ENCODE data around the gene ATMIN.

The ATMIN gene

GRCh38 chr16:81088836-81089235, 53.2 kb downstream of the ATMIN start:
- Histone ChIP-seq H4K8ac (ENCODE audit: low read depth, low read length) (no peak overlapping the region), H2BK12ac (ENCODE audit: low read length) (no peak overlapping the region), H3K4me1 (ENCODE audit: control insufficient read depth in 1 of 2, insufficient read depth in 2 of 2, low read length in 2 of 2) (peaks cover 0 to 2% of the 10 kb centered on the region in 2 experiments), H2BK120ac (ENCODE audit: insufficient read depth, low read length, poor library complexity) (no peak overlapping the region), H3K9ac (ENCODE audit: low read length) (no peak overlapping the region), H3K4ac (ENCODE audit: low read depth, low read length) (no peak overlapping the region), H3K79me2 (ENCODE audit: control insufficient read depth, insufficient read depth, low read length, poor library complexity) (peaks cover 2% of the 10 kb centered on the region), H4K91ac (ENCODE audit: low read depth, low read length) (no peak overlapping the region), H3K23ac (ENCODE audit: low read length) (no peak overlapping the region), H3K4me3 (ENCODE audit: low read depth, low read length) (no peak overlapping the region), H3K14ac (ENCODE audit: low read length) (no peak overlapping the region), H3K18ac (ENCODE audit: low read length) (no peak overlapping the region), H2AK5ac (ENCODE audit: low read length) (no peak overlapping the region), H3K4me2 (ENCODE audit: low read length) (no peak overlapping the region), H2AFZ (ENCODE audit: insufficient read depth, low read length, poor library complexity) (no peak overlapping the region), H2BK5ac (ENCODE audit: low read depth, low read length, poor library complexity) (no peak overlapping the region), H3K27me3 (ENCODE audit: insufficient read depth, low read length) (no peaks in the 10 kb centered on the region), H4K12ac (ENCODE audit: low read depth, low read length) (no peak overlapping the region), H3K79me1 (ENCODE audit: low read length) (no peaks in the 10 kb centered on the region), H3K36me3 (ENCODE audit: control insufficient read depth in 1 of 2, insufficient read depth in 2 of 2, low read length in 2 of 2) (peaks cover 5 to 12% of the 10 kb centered on the region in 2 experiments), H3K27ac (ENCODE audit: low read depth, low read length) (no peak overlapping the region), H3K9me3 (ENCODE audit: insufficient read depth, low read depth, low read length) (no peaks in the 10 kb centered on the region)
- DNase-seq: peak; percentile 56 to 84
- no CpG with 5 or more reads among the region's 5 CpGs for WGBS (ENCODE audit: extremely low coverage, insufficient coverage, insufficient read length)

- H4K91ac ChIP-seq (ENCODE audit: low read depth, low read length): no peak overlapping the region
- H2BK12ac ChIP-seq (ENCODE audit: low read length): no peak overlapping the region
- DNase-seq: peak; percentile 80 to 82
- H4K12ac ChIP-seq (ENCODE audit: low read depth, low read length): no peak overlapping the region
- H3K4ac ChIP-seq (ENCODE audit: low read depth, low read length): peak overlapping the region; percentile 71
- no peak overlapping the region for H3K4me3 ChIP-seq (ENCODE audit: low read depth, low read length)
- no peak overlapping the region for H2AK5ac ChIP-seq (ENCODE audit: low read length)
- no peaks in the 10 kb centered on the region for H3K9me3 ChIP-seq (ENCODE audit: insufficient read depth, low read depth, low read length)
- H3K18ac ChIP-seq (ENCODE audit: low read length): no peak overlapping the region
- H3K4me1 ChIP-seq (ENCODE audit: control insufficient read depth in 1 of 2, insufficient read depth in 2 of 2, low read length in 2 of 2): peaks cover 5 to 8% of the 10 kb centered on the region in 2 experiments
- H3K23ac ChIP-seq (ENCODE audit: low read length): no peak overlapping the region
- no peak overlapping the region for H3K27ac ChIP-seq (ENCODE audit: low read depth, low read length)
- no peak overlapping the region for H3K14ac ChIP-seq (ENCODE audit: low read length)
- H3K36me3 ChIP-seq (ENCODE audit: control insufficient read depth in 1 of 2, insufficient read depth in 2 of 2, low read length in 2 of 2): peaks cover 0 to 4% of the 10 kb centered on the region in 2 experiments
- no peak overlapping the region for H2AFZ ChIP-seq (ENCODE audit: insufficient read depth, low read length, poor library complexity)
- no peak overlapping the region for H3K9ac ChIP-seq (ENCODE audit: low read length)
- WGBS (ENCODE audit: extremely low coverage, insufficient coverage, insufficient read length): no CpG with 5 or more reads among the region's 21 CpGs
- H3K79me1 ChIP-seq (ENCODE audit: low read length): peaks cover 3% of the 10 kb centered on the region
- peak overlapping the region; percentile 40 for H3K4me2 ChIP-seq (ENCODE audit: low read length)
- peaks cover 6% of the 10 kb centered on the region for H3K79me2 ChIP-seq (ENCODE audit: control insufficient read depth, insufficient read depth, low read length, poor library complexity)
- no peak overlapping the region for H2BK120ac ChIP-seq (ENCODE audit: insufficient read depth, low read length, poor library complexity)
- H4K8ac ChIP-seq (ENCODE audit: low read depth, low read length): no peak overlapping the region
- H2BK5ac ChIP-seq (ENCODE audit: low read depth, low read length, poor library complexity): no peak overlapping the region
- H3K27me3 ChIP-seq (ENCODE audit: insufficient read depth, low read length): no peaks in the 10 kb centered on the region
Observed at GRCh38 chr16:81094771-81095251, 59.2 kb downstream of the ATMIN start.

DNA sequence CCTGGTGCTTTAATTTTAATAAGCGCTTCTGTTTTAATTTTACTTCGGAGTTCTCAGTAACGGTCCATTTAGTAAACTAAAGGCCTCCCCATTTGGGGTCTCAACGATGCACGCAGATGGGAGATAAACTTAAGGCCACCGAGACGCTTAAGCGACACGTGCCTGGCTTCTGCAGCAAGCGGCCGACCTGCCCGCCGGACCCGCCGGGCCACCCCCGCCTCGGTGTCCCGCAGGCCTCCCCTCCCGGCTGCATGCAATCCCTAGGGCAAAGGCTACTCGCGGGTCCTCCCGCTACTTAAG, 60.0 kb downstream of the ATMIN start:
- Histone ChIP-seq H2AFZ (ENCODE audit: insufficient read depth, low read length, poor library complexity) (peak overlapping the region; percentile 77), H3K79me1 (ENCODE audit: low read length) (peaks cover 3% of the 10 kb centered on the region), H3K23ac (ENCODE audit: low read length) (no peak overlapping the region), H3K18ac (ENCODE audit: low read length) (peak overlapping the region; percentile 74), H4K12ac (ENCODE audit: low read depth, low read length) (no peak overlapping the region), H3K9me3 (ENCODE audit: insufficient read depth, low read depth, low read length) (no peaks in the 10 kb centered on the region), H2BK120ac (ENCODE audit: insufficient read depth, low read length, poor library complexity) (peak overlapping the region; percentile 60), H2BK12ac (ENCODE audit: low read length) (no peak overlapping the region), H3K4me3 (ENCODE audit: low read depth, low read length) (peak overlapping the region; percentile 95), H3K9ac (ENCODE audit: low read length) (peak overlapping the region; percentile 90), H3K79me2 (ENCODE audit: control insufficient read depth, insufficient read depth, low read length, poor library complexity) (peaks cover 6% of the 10 kb centered on the region), H4K91ac (ENCODE audit: low read depth, low read length) (peak overlapping the region; percentile 72), H3K27ac (ENCODE audit: low read depth, low read length) (peak overlapping the region; percentile 57), H3K4me2 (ENCODE audit: low read length) (peak overlapping the region; percentile 97), H2AK5ac (ENCODE audit: low read length) (peak overlapping the region; percentile 39), H3K4me1 (ENCODE audit: control insufficient read depth in 1 of 2, insufficient read depth in 2 of 2, low read length in 2 of 2) (peaks cover 5 to 8% of the 10 kb centered on the region in 2 experiments), H3K36me3 (ENCODE audit: control insufficient read depth in 1 of 2, insufficient read depth in 2 of 2, low read length in 2 of 2) (no peaks in the 10 kb centered on the region), H2BK5ac (ENCODE audit: low read depth, low read length, poor library complexity) (peak overlapping the region; percentile 61), H3K4ac (ENCODE audit: low read depth, low read length) (peak overlapping the region; percentile 86), H4K8ac (ENCODE audit: low read depth, low read length) (peak overlapping the region; percentile 71), H3K27me3 (ENCODE audit: insufficient read depth, low read length) (no peaks in the 10 kb centered on the region), H3K14ac (ENCODE audit: low read length) (peak overlapping the region; percentile 21)
- no peak for DNase-seq
- WGBS (ENCODE audit: extremely low coverage, insufficient coverage, insufficient read length): no CpG with 5 or more reads among the region's 22 CpGs

DNA sequence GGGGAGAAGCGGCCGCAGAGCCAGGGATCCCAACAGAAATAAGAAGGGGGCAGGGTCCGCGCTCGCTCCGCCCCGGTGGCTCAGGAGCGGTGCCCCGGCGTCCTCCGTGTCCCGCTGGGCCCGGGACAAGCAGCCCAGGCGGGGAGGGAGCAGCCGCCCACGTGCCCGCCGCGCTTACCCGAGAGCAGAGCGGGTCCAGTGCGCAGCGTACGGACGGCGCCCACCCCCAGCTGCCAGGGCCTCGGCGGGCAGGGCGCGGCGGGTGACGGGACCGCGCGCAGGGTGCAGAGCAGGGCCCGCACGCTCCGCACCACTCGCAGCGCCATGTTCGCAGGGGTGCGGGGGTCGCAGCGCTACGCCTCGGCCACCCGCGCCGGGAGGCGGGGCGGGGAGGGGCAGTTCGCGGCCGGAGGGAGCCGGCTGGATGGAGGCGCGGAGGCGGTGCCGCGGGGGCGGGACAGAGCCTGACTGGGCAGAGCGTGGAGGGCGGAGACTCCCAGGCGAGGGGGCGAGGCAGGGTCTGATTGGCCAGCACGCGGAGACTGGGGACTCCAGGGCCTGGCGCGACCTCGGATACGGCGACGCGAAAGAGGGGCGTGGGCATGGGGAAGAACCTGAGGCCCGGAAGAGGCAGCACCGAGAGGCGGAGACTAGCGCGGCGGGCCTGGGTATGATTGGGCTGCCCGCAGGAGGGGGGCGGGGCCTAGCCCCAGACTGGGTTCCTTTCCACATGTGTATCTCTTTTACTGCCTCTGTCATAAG, 60.5 kb downstream of the ATMIN start, which contains the start of gene GCSH:
TSS of gene GCSH (minus strand) at position 443 of the 762 bp plus-strand sequence. CDS start at position 326, 117 bp downstream.
- Histone ChIP-seq H3K4ac (ENCODE audit: low read depth, low read length) (peak within 1 kb of the TSS; percentile 86), H3K9me3 (ENCODE audit: insufficient read depth, low read depth, low read length) (no peaks in the 10 kb centered on the region), H3K23ac (ENCODE audit: low read length) (no peak within 1 kb of the TSS), H3K27ac (ENCODE audit: low read depth, low read length) (peak within 1 kb of the TSS; percentile 57), H3K9ac (ENCODE audit: low read length) (peak within 1 kb of the TSS; percentile 90), H3K14ac (ENCODE audit: low read length) (peak within 1 kb of the TSS; percentile 21), H2BK5ac (ENCODE audit: low read depth, low read length, poor library complexity) (peak within 1 kb of the TSS; percentile 61), H3K36me3 (ENCODE audit: control insufficient read depth in 1 of 2, insufficient read depth in 2 of 2, low read length in 2 of 2) (no peaks in the 10 kb centered on the region), H2AK5ac (ENCODE audit: low read length) (peak within 1 kb of the TSS; percentile 65), H3K79me1 (ENCODE audit: low read length) (peaks cover 3% of the 10 kb centered on the region), H4K8ac (ENCODE audit: low read depth, low read length) (peak within 1 kb of the TSS; percentile 71), H3K27me3 (ENCODE audit: insufficient read depth, low read length) (no peaks in the 10 kb centered on the region), H3K4me2 (ENCODE audit: low read length) (peak within 1 kb of the TSS; percentile 97), H4K12ac (ENCODE audit: low read depth, low read length) (peak within 1 kb of the TSS; percentile 35), H3K4me1 (ENCODE audit: control insufficient read depth in 1 of 2, insufficient read depth in 2 of 2, low read length in 2 of 2) (peaks cover 5 to 8% of the 10 kb centered on the region in 2 experiments), H3K18ac (ENCODE audit: low read length) (peak within 1 kb of the TSS; percentile 74), H2BK120ac (ENCODE audit: insufficient read depth, low read length, poor library complexity) (peak within 1 kb of the TSS; percentile 60), H3K4me3 (ENCODE audit: low read depth, low read length) (peak within 1 kb of the TSS; percentile 95), H3K79me2 (ENCODE audit: control insufficient read depth, insufficient read depth, low read length, poor library complexity) (peaks cover 6% of the 10 kb centered on the region), H4K91ac (ENCODE audit: low read depth, low read length) (peak within 1 kb of the TSS; percentile 72), H2BK12ac (ENCODE audit: low read length) (no peak within 1 kb of the TSS), H2AFZ (ENCODE audit: insufficient read depth, low read length, poor library complexity) (peak within 1 kb of the TSS; percentile 77)
- DNase-seq: peak; percentile 99
- WGBS (ENCODE audit: extremely low coverage, insufficient coverage, insufficient read length): no CpG with 5 or more reads among the region's 83 CpGs

Data from trophoblast cell (in vitro differentiated cells and primary cell).